WTC11 (cell line): Measurements from ENCODE around the gene CTNNA2. TPM values are rescaled to one million over a fixed set of nuclear protein-coding genes. Genes with fewer than 3 reads are reported as not detected.
A peak's percentile ranks its signal among the peaks of the same experiment; 100 is the strongest.

Experiments
- ATAC-seq: fragments of 200-7000 bp; cut with Tn5 transposase; 2 replicates; pipeline ENCODE4 v1.10.0; 2021; ENCODE audit warnings: mild to moderate bottlenecking, moderate library complexity
- CTCF ChIA-PET: fragments of 300-600 bp; sonication (Branson Sonifier 250); formaldehyde crosslinking; loops from one replicate; lab custom pipeline; 2021; ENCODE audit warnings: antibody characterized with exemption; lab: Charles Lee
- POLR2A ChIA-PET: fragments of 350-600 bp; sonication (Branson Sonifier 250); formaldehyde crosslinking; loops from one replicate; lab custom pipeline; 2021; ENCODE audit warnings: antibody characterized with exemption; lab: Charles Lee
- DNase-seq: peaks from one replicate; pipeline ENCODE4 v3.0.0; 2021; ENCODE audit warnings: low spot score
- H3K27ac Mint-ChIP-seq: 2 replicates; pipeline ENCODE4 v1.8.0; 2021; ENCODE audit warnings: mixed read lengths
- H3K27me3 Mint-ChIP-seq: 2 replicates; pipeline ENCODE4 v1.8.0; 2021; ENCODE audit warnings: low read depth, mild to moderate bottlenecking, moderate library complexity, mixed read lengths
- H3K36me3 Mint-ChIP-seq: 2 replicates; pipeline ENCODE4 v1.8.0; 2021; ENCODE audit warnings: mixed read lengths
- H3K4me1 Mint-ChIP-seq: 2 replicates; pipeline ENCODE4 v1.8.0; 2022; ENCODE audit warnings: mixed read lengths
- H3K4me3 Mint-ChIP-seq: 2 replicates; pipeline ENCODE4 v1.8.0; 2021; ENCODE audit warnings: mild to moderate bottlenecking, moderate library complexity, mixed read lengths
- H3K9me3 Mint-ChIP-seq: 2 replicates; pipeline ENCODE4 v1.8.0; 2021; ENCODE audit warnings: mixed read lengths
- AR ChIP-seq: fragments of 250-450 bp; sonication (Bioruptor Pico); IDR thresholded peaks from 2 replicates; pipeline ENCODE4 v1.9.0; 2021; ENCODE audit warnings: mild to moderate bottlenecking
- CBFB ChIP-seq: sonication (generic); formaldehyde crosslinking; IDR thresholded peaks from 2 replicates; pipeline ENCODE4 v1.8.1; 2022; ENCODE audit warnings: mild to moderate bottlenecking, low read depth, missing genetic modification reagents
- ELF4 ChIP-seq: sonication (generic); formaldehyde crosslinking; IDR thresholded peaks from 2 replicates; pipeline ENCODE4 v1.8.1; 2022; ENCODE audit warnings: low read depth, mild to moderate bottlenecking, moderate library complexity, missing genetic modification reagents
- FOXK1 ChIP-seq: sonication (generic); formaldehyde crosslinking; IDR thresholded peaks from 2 replicates; pipeline ENCODE4 v1.8.0; 2022; ENCODE audit warnings: mild to moderate bottlenecking, moderate library complexity, missing genetic modification reagents
- GTF2I ChIP-seq: fragments of 250-450 bp; sonication (Bioruptor Pico); conservative IDR thresholded peaks from 2 replicates; pipeline ENCODE4 v1.4.0; 2021; ENCODE audit warnings: mild to moderate bottlenecking
- MLX ChIP-seq: sonication (generic); formaldehyde crosslinking; IDR thresholded peaks from 2 replicates; pipeline ENCODE4 v1.8.1; 2023; ENCODE audit warnings: mild to moderate bottlenecking, missing genetic modification reagents, moderate library complexity
- MXD4 ChIP-seq: fragments of 250-450 bp; sonication (Bioruptor Pico); IDR thresholded peaks from 2 replicates; pipeline ENCODE4 v1.8.0; 2021; ENCODE audit warnings: mild to moderate bottlenecking, moderate library complexity, borderline replicate concordance
- PRDM15 ChIP-seq: sonication (generic); formaldehyde crosslinking; IDR thresholded peaks from 2 replicates; pipeline ENCODE4 v1.8.0; 2022; ENCODE audit warnings: missing genetic modification reagents
- RELA ChIP-seq: sonication (generic); formaldehyde crosslinking; IDR thresholded peaks from 2 replicates; pipeline ENCODE4 v1.8.1; 2022; ENCODE audit warnings: missing genetic modification reagents, mild to moderate bottlenecking, borderline replicate concordance
- SOX15 ChIP-seq: fragments of 250-450 bp; sonication (Bioruptor Pico); IDR thresholded peaks from 2 replicates; pipeline ENCODE4 v1.9.0; 2021; ENCODE audit warnings: mild to moderate bottlenecking
- TCF7 ChIP-seq: sonication (generic); formaldehyde crosslinking; IDR thresholded peaks from 2 replicates; pipeline ENCODE4 v1.8.0; 2022; ENCODE audit warnings: mild to moderate bottlenecking, low read depth, missing genetic modification reagents, moderate library complexity
- ZNF121 ChIP-seq: sonication (generic); formaldehyde crosslinking; IDR thresholded peaks from 2 replicates; pipeline ENCODE4 v1.8.0; 2023; ENCODE audit warnings: missing genetic modification reagents
- ZNF416 ChIP-seq: fragments of 250-450 bp; sonication (Bioruptor Pico); IDR thresholded peaks from 2 replicates; pipeline ENCODE4 v1.9.0; 2021; ENCODE audit warnings: mild to moderate bottlenecking, inconsistent platforms
- ZNF423 ChIP-seq: fragments of 250-450 bp; sonication (Bioruptor Pico); IDR thresholded peaks from 2 replicates; pipeline ENCODE4 v2.1.2; 2022; ENCODE audit warnings: mild to moderate bottlenecking, moderate library complexity
- ZNF425 ChIP-seq: fragments of 250-450 bp; sonication (Bioruptor Pico); conservative IDR thresholded peaks from 2 replicates; pipeline ENCODE4 v1.9.0; 2021; ENCODE audit warnings: mild to moderate bottlenecking
- total RNA-seq: library from RNA; stranded (reverse); gene quantifications from 3 replicates; pipeline ENCODE4 v1.2.3, GENCODE V29; 2021
- TF ChIP-seq, protein P1 (sequence below): sonication (generic); formaldehyde crosslinking; IDR thresholded peaks from 2 replicates; pipeline ENCODE4 v1.8.1; 2022; ENCODE audit warnings: low read depth, mild to moderate bottlenecking, moderate library complexity, missing genetic modification reagents, borderline replicate concordance
- TF ChIP-seq, protein P2 (sequence below): sonication (generic); formaldehyde crosslinking; IDR thresholded peaks from 2 replicates; pipeline ENCODE4 v1.8.0; 2022; ENCODE audit warnings: mild to moderate bottlenecking, missing genetic modification reagents
- TF ChIP-seq, protein P3 (sequence below): sonication (generic); formaldehyde crosslinking; IDR thresholded peaks from 2 replicates; pipeline ENCODE4 v1.8.0; 2023; ENCODE audit warnings: missing genetic modification reagents
- TF ChIP-seq, protein P4 (sequence below): sonication (generic); formaldehyde crosslinking; IDR thresholded peaks from 2 replicates; pipeline ENCODE4 v1.8.1; 2022; ENCODE audit warnings: mild to moderate bottlenecking, missing genetic modification reagents, moderate library complexity, borderline replicate concordance
- TF ChIP-seq, protein P5 (sequence below): sonication (generic); formaldehyde crosslinking; IDR thresholded peaks from 2 replicates; pipeline ENCODE4 v1.8.1; 2023; ENCODE audit warnings: mild to moderate bottlenecking, missing genetic modification reagents

CTNNA2 gene
- total RNA-seq, 1 experiment from 2014 or later: 3.8 TPM

DNA sequence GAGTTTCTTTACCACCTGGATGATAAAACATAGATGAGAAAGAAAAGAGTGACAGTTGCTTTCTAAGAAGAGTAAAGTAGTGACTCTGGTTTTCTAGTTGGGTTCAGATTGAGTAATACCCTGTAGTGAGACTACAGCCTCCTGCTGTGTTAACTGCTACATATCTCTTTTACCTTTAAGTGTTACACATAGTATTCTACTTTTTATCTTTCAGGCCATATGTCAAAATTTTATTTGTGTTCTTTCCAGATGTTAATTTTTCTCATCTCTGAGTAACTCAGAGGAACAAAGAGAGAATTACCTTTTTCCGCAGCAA, 348.2 kb downstream of the CTNNA2 start (continued):
- no peak for TF ChIP-seq TCF7
- no peak for TF ChIP-seq AR (CRISPR knock-in tag)
- no peak for TF ChIP-seq MLX
- TF ChIP-seq CBFB (CRISPR knock-in tag): no peak
- TF ChIP-seq SOX15 (CRISPR knock-in tag): no peak
- TF ChIP-seq, all 79 proteins: peak for 0

- DNase-seq: no peak
- ATAC-seq: no peak
- Mint-ChIP-seq H3K36me3 (no peaks in the 10 kb centered on the region), H3K27me3 (no peaks in the 10 kb centered on the region), H3K4me1 (peaks cover 28% of the 10 kb centered on the region), H3K27ac (no peak overlapping the region), H3K9me3 (no peaks in the 10 kb centered on the region), H3K4me3 (no peak overlapping the region)
- TF ChIP-seq GTF2I (0 out of 2 replicates have a peak, but pooled peaks have one; percentile 17), ZNF121 (CRISPR knock-in tag) (no peak), ZNF416 (CRISPR knock-in tag) (no peak)
- POLR2A ChIA-PET: no interaction called here
- CTCF ChIA-PET: interaction anchor here (1.1 kb wide), 1 partner anchor 350 kb away, joined by 3 read pairs; no protein-coding TSS in a partner anchor
Observed at GRCh38 chr2:79862756-79863155, 349.9 kb downstream of the CTNNA2 start.

GRCh38 chr2:79872656-79873055, 359.8 kb downstream of the CTNNA2 start:
- POLR2A ChIA-PET: no interaction called here
- CTCF ChIA-PET: no interaction called here
- Mint-ChIP-seq H3K4me3 (no peak overlapping the region), H3K27ac (no peak overlapping the region), H3K4me1 (peaks cover 10% of the 10 kb centered on the region), H3K9me3 (peaks cover 6% of the 10 kb centered on the region), H3K36me3 (peaks cover 2% of the 10 kb centered on the region; the same call in 1 of the 2 replicates), H3K27me3 (no peaks in the 10 kb centered on the region)
- ATAC-seq (no peak), DNase-seq (no peak)
- TF ChIP-seq FOXK1: no peak
- TF ChIP-seq ZNF423: no peak
- TF ChIP-seq PRDM15 (CRISPR knock-in tag): no peak
- no peak for TF ChIP-seq ZNF425 (CRISPR knock-in tag)
- TF ChIP-seq, protein P1, sequence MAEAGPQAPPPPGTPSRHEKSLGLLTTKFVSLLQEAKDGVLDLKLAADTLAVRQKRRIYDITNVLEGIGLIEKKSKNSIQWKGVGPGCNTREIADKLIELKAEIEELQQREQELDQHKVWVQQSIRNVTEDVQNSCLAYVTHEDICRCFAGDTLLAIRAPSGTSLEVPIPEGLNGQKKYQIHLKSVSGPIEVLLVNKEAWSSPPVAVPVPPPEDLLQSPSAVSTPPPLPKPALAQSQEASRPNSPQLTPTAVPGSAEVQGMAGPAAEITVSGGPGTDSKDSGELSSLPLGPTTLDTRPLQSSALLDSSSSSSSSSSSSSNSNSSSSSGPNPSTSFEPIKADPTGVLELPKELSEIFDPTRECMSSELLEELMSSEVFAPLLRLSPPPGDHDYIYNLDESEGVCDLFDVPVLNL (CRISPR knock-in tag): no peak
- TF ChIP-seq ELF4 (CRISPR knock-in tag): no peak
- TF ChIP-seq ZNF416 (CRISPR knock-in tag): no peak
- no peak for TF ChIP-seq ZNF121 (CRISPR knock-in tag)
- TF ChIP-seq, protein P2, sequence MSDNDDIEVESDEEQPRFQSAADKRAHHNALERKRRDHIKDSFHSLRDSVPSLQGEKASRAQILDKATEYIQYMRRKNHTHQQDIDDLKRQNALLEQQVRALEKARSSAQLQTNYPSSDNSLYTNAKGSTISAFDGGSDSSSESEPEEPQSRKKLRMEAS: no peak
- TF ChIP-seq RELA (CRISPR knock-in tag): no peak
- no peak for TF ChIP-seq MXD4 (CRISPR knock-in tag)
- TF ChIP-seq, protein P3, sequence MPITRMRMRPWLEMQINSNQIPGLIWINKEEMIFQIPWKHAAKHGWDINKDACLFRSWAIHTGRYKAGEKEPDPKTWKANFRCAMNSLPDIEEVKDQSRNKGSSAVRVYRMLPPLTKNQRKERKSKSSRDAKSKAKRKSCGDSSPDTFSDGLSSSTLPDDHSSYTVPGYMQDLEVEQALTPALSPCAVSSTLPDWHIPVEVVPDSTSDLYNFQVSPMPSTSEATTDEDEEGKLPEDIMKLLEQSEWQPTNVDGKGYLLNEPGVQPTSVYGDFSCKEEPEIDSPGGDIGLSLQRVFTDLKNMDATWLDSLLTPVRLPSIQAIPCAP (CRISPR knock-in tag): no peak
- TF ChIP-seq, protein P4, sequence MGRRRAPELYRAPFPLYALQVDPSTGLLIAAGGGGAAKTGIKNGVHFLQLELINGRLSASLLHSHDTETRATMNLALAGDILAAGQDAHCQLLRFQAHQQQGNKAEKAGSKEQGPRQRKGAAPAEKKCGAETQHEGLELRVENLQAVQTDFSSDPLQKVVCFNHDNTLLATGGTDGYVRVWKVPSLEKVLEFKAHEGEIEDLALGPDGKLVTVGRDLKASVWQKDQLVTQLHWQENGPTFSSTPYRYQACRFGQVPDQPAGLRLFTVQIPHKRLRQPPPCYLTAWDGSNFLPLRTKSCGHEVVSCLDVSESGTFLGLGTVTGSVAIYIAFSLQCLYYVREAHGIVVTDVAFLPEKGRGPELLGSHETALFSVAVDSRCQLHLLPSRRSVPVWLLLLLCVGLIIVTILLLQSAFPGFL (CRISPR knock-in tag): no peak
- TF ChIP-seq, protein P5, sequence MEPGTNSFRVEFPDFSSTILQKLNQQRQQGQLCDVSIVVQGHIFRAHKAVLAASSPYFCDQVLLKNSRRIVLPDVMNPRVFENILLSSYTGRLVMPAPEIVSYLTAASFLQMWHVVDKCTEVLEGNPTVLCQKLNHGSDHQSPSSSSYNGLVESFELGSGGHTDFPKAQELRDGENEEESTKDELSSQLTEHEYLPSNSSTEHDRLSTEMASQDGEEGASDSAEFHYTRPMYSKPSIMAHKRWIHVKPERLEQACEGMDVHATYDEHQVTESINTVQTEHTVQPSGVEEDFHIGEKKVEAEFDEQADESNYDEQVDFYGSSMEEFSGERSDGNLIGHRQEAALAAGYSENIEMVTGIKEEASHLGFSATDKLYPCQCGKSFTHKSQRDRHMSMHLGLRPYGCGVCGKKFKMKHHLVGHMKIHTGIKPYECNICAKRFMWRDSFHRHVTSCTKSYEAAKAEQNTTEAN (CRISPR knock-in tag): no peak
